Stimulated activated naive CD4-positive, alpha-beta T cell (primary cell): ENCODE results near the gene RBBP6.
A peak's percentile ranks its signal among the peaks of the same experiment; 100 is the strongest.

Experiments
- DNase-seq, 6 experiments: peaks; one replicate each; lab custom pipeline; 2025; lab: John Stamatoyannopoulos, UW

Gene RBBP6

GRCh38 chr16:24524855-24525677 is 14.3 kb upstream of the RBBP6 start:
- DNase-seq: no peak

- no peak for DNase-seq
These were observed 13.3 kb upstream of the RBBP6 start for GRCh38 chr16:24525970-24526559.

- no peak for DNase-seq
These were observed 12.5 kb upstream of the RBBP6 start for GRCh38 chr16:24526701-24527495.

- DNase-seq: no peak
These were observed 8.2 kb upstream of the RBBP6 start for GRCh38 chr16:24531166-24531565.

- no peak for DNase-seq
These were observed 4.7 kb upstream of the RBBP6 start for GRCh38 chr16:24534620-24535019.

GRCh38 chr16:24535827-24536226 is 3.5 kb upstream of the RBBP6 start:
- no peak for DNase-seq

GRCh38 chr16:24536671-24537070 is 2.7 kb upstream of the RBBP6 start:
- DNase-seq: no peak

GRCh38 chr16:24537474-24538337 is 1.7 kb upstream of the RBBP6 start:
- no peak for DNase-seq

GRCh38 chr16:24538756-24539294 is 541 bp upstream of the RBBP6 start:
- DNase-seq: no peak

GRCh38 chr16:24539850-24540601 is 660 bp downstream of the RBBP6 start:
- peak in 3 of 6 experiments; percentile 39 to 65 (median 48) for DNase-seq

- DNase-seq: peak in 3 of 6 experiments; percentile 2 to 37 (median 11)
These were observed 1.3 kb downstream of the RBBP6 start for GRCh38 chr16:24540602-24541210.

GRCh38 chr16:24541233-24541933 is 2.0 kb downstream of the RBBP6 start:
- DNase-seq: peak in 2 of 6 experiments; percentile 5 to 18

GRCh38 chr16:24543949-24544348 is 4.6 kb downstream of the RBBP6 start:
- no peak for DNase-seq

- no peak for DNase-seq
These were observed 5.3 kb downstream of the RBBP6 start for GRCh38 chr16:24544640-24545039.

GRCh38 chr16:24550295-24550694 is 10.9 kb downstream of the RBBP6 start:
- DNase-seq: no peak

GRCh38 chr16:24552705-24553246 is 13.4 kb downstream of the RBBP6 start:
- DNase-seq: no peak

GRCh38 chr16:24553983-24554382 is 14.6 kb downstream of the RBBP6 start:
- no peak for DNase-seq

GRCh38 chr16:24555346-24555872 is 16.0 kb downstream of the RBBP6 start:
- no peak for DNase-seq

- no peak for DNase-seq
These were observed 23.4 kb downstream of the RBBP6 start for GRCh38 chr16:24562811-24563210.
